8988T (cell line): Measurements from ENCODE around the gene ACSS2.

Experiments
- DNase-seq: peaks from one replicate; pipeline ENCODE4 v3.0.0; 2011

The ACSS2 gene

DNA sequence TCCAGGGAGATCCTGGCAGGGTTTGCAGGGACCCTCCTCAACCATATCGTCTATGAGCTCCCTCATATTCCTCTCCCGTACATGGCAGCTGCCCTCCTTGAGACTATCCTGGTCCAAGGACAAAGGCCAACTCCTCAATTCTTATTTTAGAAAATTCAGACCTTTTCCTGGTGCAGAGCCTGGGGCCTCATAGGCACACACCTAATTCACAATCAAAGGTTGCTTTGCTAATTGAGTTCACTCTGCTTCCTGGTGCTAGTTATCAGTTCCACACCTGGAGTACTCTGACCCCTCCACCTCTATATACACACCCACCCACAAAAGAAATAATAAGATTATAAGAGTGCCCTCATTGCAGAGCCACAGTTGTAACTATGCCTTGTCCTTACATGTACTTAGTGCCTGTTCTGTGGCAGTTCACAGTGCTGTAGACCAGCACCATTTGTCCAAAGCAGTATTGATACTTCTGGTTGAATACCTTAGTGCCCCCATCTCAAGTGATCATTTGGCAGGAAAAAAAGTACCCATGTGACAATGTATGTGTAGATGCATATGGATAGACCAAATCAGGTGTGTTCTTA lies 40.5 kb downstream of the ACSS2 start:
- no peak for DNase-seq

DNA sequence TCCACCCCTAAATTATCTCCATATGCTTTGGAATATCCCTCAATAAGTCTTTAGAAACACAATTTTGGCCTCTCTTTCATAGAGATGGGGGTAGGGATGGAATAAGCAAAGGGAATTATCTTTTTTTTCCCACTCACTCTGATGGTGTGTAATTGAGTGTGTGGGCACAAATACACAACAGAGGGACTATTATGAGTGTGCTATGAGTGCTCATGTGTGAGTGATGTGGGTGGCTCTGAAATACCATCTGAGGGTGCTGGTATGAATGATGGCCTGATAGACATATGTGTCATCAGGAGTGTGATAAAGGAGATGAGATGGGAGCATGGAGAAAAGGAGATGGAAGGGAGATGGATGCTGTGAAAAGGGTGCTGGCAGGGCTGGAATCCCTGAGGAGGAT lies 43.6 kb downstream of the ACSS2 start:
- no peak for DNase-seq

- no peak for DNase-seq
These were observed 45.0 kb downstream of the ACSS2 start for GRCh38 chr20:34921436-34921835.

GRCh38 chr20:34922654-34923381 lies 46.4 kb downstream of the ACSS2 start:
- peak; percentile 40 for DNase-seq

- DNase-seq = no peak
These were observed 47.0 kb downstream of the ACSS2 start for GRCh38 chr20:34923414-34923813.

DNA sequence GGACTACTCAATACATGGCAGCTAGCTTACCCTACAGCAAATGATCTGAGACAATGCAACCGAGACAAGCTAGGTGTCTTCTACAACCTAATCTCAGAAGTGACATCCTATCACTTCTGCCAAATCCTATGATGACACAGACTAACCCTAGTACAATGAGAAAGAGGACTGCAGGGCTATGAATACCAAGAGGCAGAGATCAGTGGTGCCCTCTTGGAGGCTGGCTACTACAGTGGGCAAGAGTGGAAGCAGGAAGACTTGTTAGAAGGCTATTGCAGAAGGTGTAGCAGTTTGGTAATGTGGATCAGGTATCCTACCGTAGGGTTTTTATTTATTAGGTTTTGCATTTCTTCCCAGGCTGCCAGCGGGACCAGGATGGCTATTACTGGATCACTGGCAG lies 48.9 kb downstream of the ACSS2 start:
- DNase-seq = no peak

GRCh38 chr20:34925981-34926380 lies 49.6 kb downstream of the ACSS2 start:
- no peak for DNase-seq

GRCh38 chr20:34926581-34926980 lies 50.2 kb downstream of the ACSS2 start:
- no peak for DNase-seq

DNA sequence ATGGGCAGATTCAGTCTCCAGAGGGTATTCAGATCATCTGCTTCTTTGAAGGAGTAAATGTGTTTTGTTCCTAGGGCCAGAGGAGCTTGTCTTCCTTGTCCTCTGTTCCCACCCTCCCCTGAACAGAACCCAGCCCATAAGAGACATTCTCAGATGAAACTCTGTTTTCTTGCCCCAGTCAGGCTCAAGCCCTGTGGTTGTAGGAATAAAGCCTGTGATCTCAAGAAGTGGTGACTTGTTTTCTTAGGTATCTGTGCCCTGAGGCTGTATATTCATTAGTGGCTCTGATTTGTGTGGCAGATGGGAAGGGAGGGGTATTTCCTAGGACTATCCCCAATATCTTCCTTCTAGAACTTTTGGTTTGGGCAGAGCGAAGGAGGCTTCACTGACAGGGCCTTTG lies 51.3 kb downstream of the ACSS2 start:
- DNase-seq = no peak

GRCh38 chr20:34928411-34928810 lies 52.0 kb downstream of the ACSS2 start:
- no peak for DNase-seq

DNA sequence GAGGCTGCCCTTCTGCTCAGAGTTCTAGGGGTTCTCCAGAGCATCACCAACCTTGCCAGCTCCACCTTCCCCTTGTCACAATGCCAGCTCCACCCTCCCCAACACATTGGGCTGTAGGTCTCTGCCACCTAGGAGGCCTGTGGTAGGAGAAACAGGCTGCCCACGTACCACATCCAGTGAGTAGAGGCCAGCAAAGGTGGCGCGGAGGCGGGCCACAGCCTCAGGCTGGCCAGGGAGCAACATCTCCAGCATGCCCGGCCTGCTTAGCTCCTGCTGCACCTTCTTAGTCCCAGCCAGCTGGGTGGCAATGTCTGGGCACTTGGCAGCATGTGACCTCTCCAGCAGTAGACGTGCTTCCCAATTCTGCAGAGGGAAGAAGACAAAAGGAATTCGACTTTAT lies 55.4 kb downstream of the ACSS2 start:
- DNase-seq = no peak

DNA sequence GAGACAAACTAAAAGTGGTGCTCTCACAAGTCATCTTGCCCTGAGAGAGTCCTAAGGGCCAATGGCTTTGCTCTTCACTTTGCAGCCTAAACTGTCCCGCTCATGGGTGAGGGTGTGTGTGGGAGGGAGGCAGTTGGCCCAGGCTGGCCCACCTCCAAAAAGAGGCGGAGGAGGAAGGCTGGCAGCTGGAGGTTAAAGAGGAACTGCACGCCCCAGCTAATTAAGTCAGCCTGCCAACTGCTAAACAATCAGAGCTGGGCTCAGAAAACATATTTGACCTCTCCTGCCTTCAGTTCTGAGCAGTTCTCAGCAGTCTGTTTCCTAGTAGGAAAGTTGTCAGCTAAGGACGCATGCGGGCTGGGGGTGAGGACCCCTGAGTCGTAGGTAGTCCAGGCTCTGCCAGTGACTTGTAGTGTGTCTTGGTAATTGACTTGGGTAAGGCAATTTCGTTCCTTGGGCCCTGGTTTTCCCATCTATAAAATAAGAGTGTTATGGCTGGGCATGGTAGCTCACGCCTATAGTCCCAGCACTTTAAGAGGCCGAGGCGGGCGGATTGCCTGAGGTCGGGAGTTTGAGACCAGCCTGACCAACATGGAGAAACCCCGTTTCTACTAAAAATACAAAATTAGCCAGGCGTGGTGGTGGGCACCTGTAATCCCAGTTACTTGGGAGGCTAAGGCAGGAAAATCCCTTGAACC lies 62.2 kb downstream of the ACSS2 start:
- no peak for DNase-seq

GRCh38 chr20:34940081-34940481 lies 63.7 kb downstream of the ACSS2 start:
- no peak for DNase-seq

DNA sequence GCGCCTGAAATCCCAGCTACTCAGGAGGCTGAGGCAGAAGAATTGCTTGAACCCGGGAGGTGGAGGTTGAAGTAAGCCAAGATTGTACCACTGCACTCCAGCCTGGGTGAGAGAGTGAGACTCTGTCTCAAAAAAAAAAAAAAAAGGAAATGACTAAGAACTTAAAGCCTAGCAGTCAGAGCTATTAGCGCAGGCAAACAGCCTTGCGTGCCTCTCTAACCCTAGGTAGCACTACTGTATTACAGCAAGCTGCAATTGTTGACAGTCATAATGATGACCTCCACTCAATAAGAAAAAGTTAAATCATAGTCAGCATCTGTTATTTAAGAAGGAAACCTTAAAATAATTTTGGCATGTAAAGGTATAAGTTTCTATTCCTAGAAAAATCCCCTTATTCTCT lies 64.8 kb downstream of the ACSS2 start:
- no peak for DNase-seq

DNA sequence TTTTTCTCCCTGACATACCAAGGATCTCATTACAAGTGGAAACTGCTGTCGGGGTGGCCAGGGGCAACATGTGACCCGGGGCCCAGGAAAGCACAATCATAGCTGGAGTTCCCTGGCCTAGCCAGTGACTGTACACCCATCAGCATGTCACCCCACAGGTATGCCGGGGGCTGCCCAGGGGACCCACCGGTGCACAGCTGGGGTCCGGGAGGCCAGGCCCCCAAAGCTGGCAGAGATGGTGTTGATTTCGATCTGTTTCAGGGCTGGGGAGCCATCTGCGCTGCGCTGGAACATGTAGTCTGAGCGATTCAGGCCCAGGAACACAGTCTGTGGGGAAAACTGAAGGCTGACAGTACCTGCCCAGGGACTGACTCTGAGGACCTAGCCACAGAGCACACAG lies 65.9 kb downstream of the ACSS2 start:
- no peak for DNase-seq

GRCh38 chr20:34943808-34944567 lies 67.6 kb downstream of the ACSS2 start:
- DNase-seq = no peak

GRCh38 chr20:34945315-34946077 lies 69.1 kb downstream of the ACSS2 start:
- no peak for DNase-seq

DNA sequence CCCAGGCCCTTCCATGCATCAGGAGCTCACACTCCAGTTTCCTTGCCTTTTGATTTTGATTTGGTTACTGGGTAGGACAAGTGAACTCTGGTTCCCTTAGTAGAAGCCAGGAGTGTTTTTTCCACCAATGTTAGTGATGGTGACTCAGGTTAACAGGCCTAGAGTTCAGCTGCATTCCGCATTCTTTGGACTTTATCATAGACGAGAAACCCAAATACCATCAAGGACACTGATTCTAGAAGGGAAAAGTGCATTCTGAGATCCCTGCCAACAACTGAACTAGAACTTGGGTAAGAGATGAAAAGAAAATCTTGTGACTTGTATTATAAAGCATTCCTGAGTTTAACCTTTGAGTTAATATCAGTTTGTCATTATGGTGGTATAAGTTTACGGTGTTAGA lies 70.2 kb downstream of the ACSS2 start:
- DNase-seq = no peak

GRCh38 chr20:34947336-34947735 lies 70.9 kb downstream of the ACSS2 start:
- no peak for DNase-seq

- no peak for DNase-seq
These were observed 71.6 kb downstream of the ACSS2 start for GRCh38 chr20:34948030-34948429.

DNA sequence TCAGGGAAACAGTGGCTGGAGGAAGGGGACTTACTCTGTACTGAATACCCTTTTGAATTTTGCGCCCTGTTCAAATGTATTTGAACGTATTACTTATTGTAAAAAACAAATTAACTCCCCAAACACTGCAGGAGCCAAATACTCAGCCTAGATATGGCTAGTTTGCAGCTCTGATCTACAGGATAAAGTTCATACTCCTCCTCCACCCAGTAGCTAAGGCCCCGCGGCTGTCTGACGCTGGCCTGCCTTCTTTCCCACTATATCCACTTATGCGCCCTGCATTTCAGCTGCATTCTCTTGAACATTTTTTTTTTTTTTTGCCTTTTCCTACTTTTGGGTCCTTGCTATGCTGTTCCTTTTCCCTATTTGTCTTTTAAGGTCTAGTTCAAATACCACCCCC lies 72.7 kb downstream of the ACSS2 start:
- DNase-seq = no peak

DNA sequence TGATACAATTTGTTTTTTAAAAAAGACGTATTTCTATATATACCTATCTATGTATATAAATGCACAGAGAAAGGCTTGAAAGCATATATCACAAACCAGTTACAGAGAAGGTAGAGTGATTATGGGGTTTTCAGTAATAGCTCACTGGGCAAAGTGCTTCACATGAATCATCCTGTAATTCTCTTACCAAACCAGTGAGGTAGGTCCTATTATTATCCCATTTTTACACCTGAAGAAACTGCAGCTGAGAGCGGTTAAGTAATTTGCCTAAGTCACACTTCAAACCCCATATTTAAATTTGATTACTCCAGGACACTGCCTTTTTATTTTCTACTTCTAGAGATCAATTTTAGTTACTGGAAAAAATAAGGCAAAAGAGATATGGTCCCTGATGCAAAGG lies 74.8 kb downstream of the ACSS2 start:
- DNase-seq = no peak

GRCh38 chr20:34951652-34952051 lies 75.2 kb downstream of the ACSS2 start:
- DNase-seq = no peak
